PC-9 (cell line): Measurements from ENCODE around the gene DNAJB6.

ENCODE experiments used
- EZH2 ChIP-seq: fragments of 200-600 bp; sonication (generic); IDR thresholded peaks from 2 replicates; pipeline ENCODE4 v1.8.0; 2017; ENCODE audit warnings: antibody characterized with exemption, low read depth
- TF ChIP-seq, protein P1 (sequence below): fragments of 200-600 bp; sonication (generic); conservative IDR thresholded peaks from 2 replicates; pipeline ENCODE4 v1.6.1; 2017; ENCODE audit warnings: mixed run types, antibody characterized with exemption, mild to moderate bottlenecking, moderate library complexity

DNA sequence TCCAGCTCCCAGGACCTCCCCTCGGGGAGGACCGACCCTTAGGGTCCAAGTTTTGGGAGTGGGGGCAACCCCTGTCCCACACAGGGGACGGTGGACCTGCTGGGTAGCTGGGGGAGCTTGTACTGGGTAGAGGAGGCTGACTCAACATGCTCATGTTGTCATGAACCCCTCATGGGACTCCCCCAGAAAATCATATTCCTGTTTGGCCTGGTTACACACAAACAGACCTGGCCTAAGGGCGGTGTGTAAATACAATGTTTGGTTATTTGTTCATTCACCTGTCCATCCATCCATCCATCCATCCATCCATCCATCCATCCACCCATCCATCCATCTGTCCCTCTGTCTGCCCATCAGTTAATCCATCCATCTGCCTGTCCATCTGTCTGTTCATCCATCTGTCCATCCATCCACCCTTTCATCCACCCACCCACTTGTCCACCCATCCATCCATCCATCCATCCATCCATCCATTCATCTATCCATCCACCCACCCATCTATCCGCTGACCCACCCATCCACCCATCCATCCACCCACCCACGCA lies 92.9 kb downstream of the DNAJB6 start:
- TF ChIP-seq, protein P1, sequence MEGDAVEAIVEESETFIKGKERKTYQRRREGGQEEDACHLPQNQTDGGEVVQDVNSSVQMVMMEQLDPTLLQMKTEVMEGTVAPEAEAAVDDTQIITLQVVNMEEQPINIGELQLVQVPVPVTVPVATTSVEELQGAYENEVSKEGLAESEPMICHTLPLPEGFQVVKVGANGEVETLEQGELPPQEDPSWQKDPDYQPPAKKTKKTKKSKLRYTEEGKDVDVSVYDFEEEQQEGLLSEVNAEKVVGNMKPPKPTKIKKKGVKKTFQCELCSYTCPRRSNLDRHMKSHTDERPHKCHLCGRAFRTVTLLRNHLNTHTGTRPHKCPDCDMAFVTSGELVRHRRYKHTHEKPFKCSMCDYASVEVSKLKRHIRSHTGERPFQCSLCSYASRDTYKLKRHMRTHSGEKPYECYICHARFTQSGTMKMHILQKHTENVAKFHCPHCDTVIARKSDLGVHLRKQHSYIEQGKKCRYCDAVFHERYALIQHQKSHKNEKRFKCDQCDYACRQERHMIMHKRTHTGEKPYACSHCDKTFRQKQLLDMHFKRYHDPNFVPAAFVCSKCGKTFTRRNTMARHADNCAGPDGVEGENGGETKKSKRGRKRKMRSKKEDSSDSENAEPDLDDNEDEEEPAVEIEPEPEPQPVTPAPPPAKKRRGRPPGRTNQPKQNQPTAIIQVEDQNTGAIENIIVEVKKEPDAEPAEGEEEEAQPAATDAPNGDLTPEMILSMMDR: no peak
- TF ChIP-seq EZH2: no peak
